ENCODE measurements around the gene TDP2. TPM values are rescaled to one million over a fixed set of nuclear protein-coding genes. Genes with fewer than 3 reads are reported as not detected.

The TDP2 gene
- total and polyA plus RNA-seq, 2 donors (not counting 3 experiments of a cell fraction or from before 2014, with no cell fraction given) = 13.7 to 39.2 TPM

- Histone ChIP-seq H3K4me1 (ENCODE audit: control insufficient read depth, extremely low read depth, insufficient read depth, low read length) (no peaks in the 10 kb centered on the region), H3K27ac (ENCODE audit: insufficient read depth, low read depth, low read length) (no peak overlapping the region), H3K9me1 (replicated peaks; ENCODE audit: control insufficient read depth, extremely low read depth, insufficient read depth, low read length) (no peaks in the 10 kb centered on the region), H3K36me3 (ENCODE audit: control insufficient read depth in 2 of 2, extremely low read depth in 1 of 2, insufficient read depth in 2 of 2, low read length in 2 of 2) (no peaks in the 10 kb centered on the region), H2AFZ (ENCODE audit: low read depth, low read length) (no peak overlapping the region), H3K79me2 (ENCODE audit: control insufficient read depth, insufficient read depth, low read length) (no peaks in the 10 kb centered on the region), H4K20me1 (replicated peaks; ENCODE audit: control insufficient read depth, extremely low read depth, insufficient read depth, low read length) (no peaks in the 10 kb centered on the region), H3K4me2 (ENCODE audit: insufficient read depth, low read length) (no peak overlapping the region), H3K9me3 (replicated peaks; ENCODE audit: control insufficient read depth, insufficient read depth, low read length) (no peaks in the 10 kb centered on the region), H3K9ac (replicated peaks; ENCODE audit: extremely low read depth, insufficient read depth, low read length) (no peak overlapping the region), H3K4me3 (replicated peaks in 1 of 3; ENCODE audit: insufficient read depth in 1 of 3, low read depth in 1 of 3, low read length in 3 of 3) (no peak overlapping the region), H3K27me3 (ENCODE audit: control insufficient read depth in 2 of 2, insufficient read depth in 2 of 2, low read length in 2 of 2) (peaks cover 0 to 3% of the 10 kb centered on the region in 2 experiments)
- no peak for FAIRE-seq
- no peak for DNase-seq (ENCODE audit: low read depth, low spot score)
- CTCF ChIA-PET = interaction anchor here (1.4 to 2.2 kb wide), 2 partner anchors 40 to 42 kb away, joined by 3 to 7 read pairs; no protein-coding TSS in a partner anchor
- dilution Hi-C loops (cut with MboI; ENCODE audit: extremely low pct_ligation_motif_present, low sequenced_read_pairs) (no loop called here), intact Hi-C loops (cut with micrococcal nuclease) (no loop called here)
- POLR2A ChIA-PET = no interaction called here
- no peak for TF ChIP-seq MYC (IDR thresholded peaks at IDR 0.05; ENCODE audit: low read depth, low read length)
- no peak for TF ChIP-seq POLR2AphosphoS5 (IDR thresholded peaks at IDR 0.05; ENCODE audit: insufficient read depth, low read depth, low read length)
- no peak for TF ChIP-seq MAX (IDR thresholded peaks at IDR 0.05; ENCODE audit: insufficient read depth, insufficient read length)
- no peak for TF ChIP-seq JUN (IDR thresholded peaks at IDR 0.05; ENCODE audit: borderline replicate concordance, insufficient read depth, insufficient read length, low read depth)
- no peak for TF ChIP-seq CTCF (IDR thresholded peaks at IDR 0.05; ENCODE audit: extremely low read depth in 1 of 2, insufficient read depth in 1 of 2, low read depth in 1 of 2, low read length in 2 of 2)
- TF ChIP-seq POLR2A (IDR thresholded peaks at IDR 0.05; ENCODE audit: low read depth, low read length) = no peak
- TF ChIP-seq FOS (IDR thresholded peaks at IDR 0.05; ENCODE audit: borderline replicate concordance, insufficient read depth, low read length) = no peak
- no peak for TF ChIP-seq EZH2 (IDR thresholded peaks at IDR 0.05; ENCODE audit: borderline replicate concordance, low read depth, low read length, severe bottlenecking)
- no peak for TF ChIP-seq GATA2 (IDR thresholded peaks at IDR 0.05; ENCODE audit: insufficient read depth, insufficient read length, low read depth, low read length)
- BruUV-seq (replicated peaks) = no TSS peak
These were observed 44.9 kb downstream of the TDP2 start for GRCh38 chr6:24621626-24622289.
